Endothelial cell of umbilical vein (primary cell): ENCODE results near the gene SUCLG2. TPM values are rescaled to one million over a fixed set of nuclear protein-coding genes. Genes with fewer than 3 reads are reported as not detected.

Experiments used
- BruUV-seq: library from RNA; stranded (reverse); fragments of 400-500 nt; replicated peaks from 2 replicates; lab custom pipeline; 2021; lab: Mats Ljungman, UMichigan
- CTCF ChIA-PET: fragments of 300-600, 350-600 bp; sonication (Branson Sonifier 250); formaldehyde crosslinking; loops from one replicate; lab custom pipeline; 2021; ENCODE audit warnings: antibody characterized with exemption, inconsistent platforms; lab: Charles Lee
- POLR2A ChIA-PET: fragments of 300-600, 350-600 bp; sonication (Branson Sonifier 250); formaldehyde crosslinking; loops from one replicate; lab custom pipeline; 2021; ENCODE audit warnings: antibody characterized with exemption, inconsistent platforms; lab: Charles Lee
- DNase-seq: peaks from one replicate; pipeline ENCODE4 v3.0.0-alpha.2; 2011; ENCODE audit warnings: low read depth, low spot score
- FAIRE-seq: peaks from 2 replicates; lab custom pipeline; 2011; peaks lifted over from hg19 to GRCh38; lab: Jason Lieb, UNC
- H2AFZ ChIP-seq: 2 replicates; pipeline ENCODE4 v1.6.0; 2012; ENCODE audit warnings: low read depth, low read length, control low read depth, inconsistent platforms
- H3K27ac ChIP-seq: 2 replicates; pipeline ENCODE4 v1.5.1; 2011; ENCODE audit warnings: low read depth, mild to moderate bottlenecking, control low read depth, low read length, moderate library complexity; ENCODE audit not compliant: insufficient read depth
- H3K27me3 ChIP-seq, 2 experiments: 2 replicates each; pipeline versions ENCODE4 v1.6.0 to v1.6.1; 2011; ENCODE audit warnings: low read length in 2 of 2, mixed read lengths in 1 of 2; ENCODE audit not compliant: control insufficient read depth in 2 of 2, insufficient read depth in 2 of 2
- H3K36me3 ChIP-seq, 2 experiments: 2 replicates in 1 of 2; 3 replicates in 1 of 2; pipeline ENCODE4 v1.5.1; 2011; ENCODE audit warnings: low read length in 2 of 2, mild to moderate bottlenecking in 1 of 2, moderate library complexity in 1 of 2; ENCODE audit not compliant: control insufficient read depth in 2 of 2, insufficient read depth in 2 of 2; ENCODE audit errors: extremely low read depth in 1 of 2
- H3K4me1 ChIP-seq: 3 replicates; pipeline ENCODE4 v1.5.1; 2011; ENCODE audit warnings: mild to moderate bottlenecking, low read length; ENCODE audit not compliant: control insufficient read depth, insufficient read depth; ENCODE audit errors: extremely low read depth
- H3K4me2 ChIP-seq: 2 replicates; pipeline ENCODE4 v1.6.1; 2011; ENCODE audit warnings: low read length, control low read depth, mixed read lengths; ENCODE audit not compliant: insufficient read depth
- H3K4me3 ChIP-seq, 3 experiments: fragments of 200-600 bp in 1 of 3; sonication (generic), shearing (Covaris generic) in 1 of 3; replicated peaks in 1 of 3; 2 replicates each; pipeline ENCODE4 v1.5.1; 2011 to 2016; ENCODE audit warnings: control low read depth in 3 of 3, low read length in 3 of 3, mild to moderate bottlenecking in 2 of 3, inconsistent platforms in 1 of 3, low read depth in 1 of 3, moderate library complexity in 1 of 3; ENCODE audit not compliant: insufficient read depth in 1 of 3
- H3K79me2 ChIP-seq: 2 replicates; pipeline ENCODE4 v1.6.0; 2012; ENCODE audit warnings: low read length, inconsistent platforms; ENCODE audit not compliant: control insufficient read depth, insufficient read depth
- H3K9ac ChIP-seq: replicated peaks from 2 replicates; pipeline ENCODE3; 2011; ENCODE audit warnings: low read length, control low read depth; ENCODE audit not compliant: insufficient read depth; ENCODE audit errors: extremely low read depth
- H3K9me1 ChIP-seq: replicated peaks from 3 replicates; pipeline ENCODE4 v1.6.0; 2011; ENCODE audit warnings: mild to moderate bottlenecking, low read length; ENCODE audit not compliant: control insufficient read depth, insufficient read depth; ENCODE audit errors: extremely low read depth
- H3K9me3 ChIP-seq: replicated peaks from 2 replicates; pipeline ENCODE4 v1.5.1; 2012; ENCODE audit warnings: low read length, inconsistent platforms; ENCODE audit not compliant: control insufficient read depth, insufficient read depth
- H4K20me1 ChIP-seq: replicated peaks from 2 replicates; pipeline ENCODE3; 2011; ENCODE audit warnings: mild to moderate bottlenecking, low read length; ENCODE audit not compliant: control insufficient read depth, insufficient read depth; ENCODE audit errors: extremely low read depth
- CTCF ChIP-seq, 2 donors: IDR thresholded peaks; 1 replicate in 1 of 2; 2 replicates in 1 of 2; pipeline ENCODE4 v1.5.1; 2011; ENCODE audit warnings: low read length in 2 of 2, mild to moderate bottlenecking in 2 of 2, moderate library complexity in 2 of 2, control low read depth in 1 of 2, inconsistent platforms in 1 of 2, low read depth in 1 of 2; ENCODE audit not compliant: insufficient read depth in 1 of 2; ENCODE audit errors: extremely low read depth in 1 of 2
- EZH2 ChIP-seq: IDR thresholded peaks from 2 replicates; pipeline ENCODE4 v1.6.1; 2012; ENCODE audit warnings: borderline replicate concordance, low read depth, mild to moderate bottlenecking, moderate library complexity, low read length, inconsistent platforms; ENCODE audit not compliant: severe bottlenecking
- POLR2A ChIP-seq: IDR thresholded peaks from 2 replicates; pipeline ENCODE4 v1.6.1; 2012; ENCODE audit warnings: low read depth, mild to moderate bottlenecking, control low read depth, low read length
- dilution Hi-C: fragments of 300-500 bp; cut with MboI; formaldehyde crosslinking; loops from one replicate; pipeline ENCODE4 v1.15.0; 2019; ENCODE audit warnings: low sequenced_read_pairs; ENCODE audit not compliant: extremely low pct_ligation_motif_present
- intact Hi-C: fragments of 100-400 bp; cut with micrococcal nuclease; formaldehyde crosslinking; loops from one replicate; pipeline ENCODE4 v1.10.0; 2022
- polyA plus RNA-seq, 4 experiments: library from polyadenylated mRNA; depleted of rRNA in 3 of 4; stranded (reverse) in 3 of 4; unstranded in 1 of 4; fragments of >200 nt; gene quantifications; 2 replicates each; pipeline versions ENCODE4 v1.2.1 to v1.2.3, GENCODE V29; 2011 to 2012; ENCODE audit warnings: missing spikeins in 1 of 4
- total RNA-seq: library from RNA; stranded (reverse); gene quantifications from 2 replicates; pipeline ENCODE4 v1.2.3, GENCODE V29; 2021

The SUCLG2 gene
- total and polyA plus RNA-seq, 2 donors (not counting 3 experiments of a cell fraction or from before 2014, with no cell fraction given): 8.1 to 38.3 TPM

GRCh38 chr3:67654844-67655177 is 399 bp upstream of the SUCLG2 start:
- ChIA-PET POLR2A (no interaction called here), CTCF (interaction anchor here (1.0 to 1.1 kb wide), 2 partner anchors 9 to 273 kb away, joined by 3 read pairs; no protein-coding TSS in a partner anchor)
- H3K9me3 ChIP-seq: no peaks in the 10 kb centered on the region
- dilution Hi-C loops (no loop called here), intact Hi-C loops (loop anchor here (1.0 to 5.0 kb wide), 5 partner anchors 44 to 273 kb away; no protein-coding TSS in a partner anchor)
- H3K79me2 ChIP-seq: peaks cover 13% of the 10 kb centered on the region
- H2AFZ ChIP-seq: peak overlapping the region; percentile 91
- TSS peak; percentile 81 for BruUV-seq
- H3K9ac ChIP-seq: peak overlapping the region; percentile 89
- peak overlapping the region; percentile 49 to 90 (median 75) for H3K4me3 ChIP-seq
- peak overlapping the region; percentile 55 for H3K4me2 ChIP-seq
- H3K27me3 ChIP-seq: no peaks in the 10 kb centered on the region
- FAIRE-seq (no peak), DNase-seq (no peak)
- TF ChIP-seq CTCF (IDR thresholded peaks at IDR 0.05; ENCODE audit: extremely low read depth in 1 of 2, insufficient read depth in 1 of 2, low read depth in 1 of 2, low read length in 2 of 2): no peak
- no peaks in the 10 kb centered on the region for H3K9me1 ChIP-seq
- peaks cover 9% of the 10 kb centered on the region for H3K4me1 ChIP-seq
- H3K36me3 ChIP-seq: no peaks in the 10 kb centered on the region
- peak overlapping the region; percentile 60 for H3K27ac ChIP-seq
- no peaks in the 10 kb centered on the region for H4K20me1 ChIP-seq

GRCh38 chr3:67653425-67654098 is 850 bp downstream of the SUCLG2 start:
- Histone ChIP-seq H3K4me2 (peak overlapping the region; percentile 99), H3K9me1 (no peaks in the 10 kb centered on the region), H3K9me3 (no peaks in the 10 kb centered on the region), H3K36me3 (no peaks in the 10 kb centered on the region), H3K27me3 (no peaks in the 10 kb centered on the region), H3K27ac (peak overlapping the region; percentile 60), H4K20me1 (no peaks in the 10 kb centered on the region), H3K4me1 (peaks cover 9% of the 10 kb centered on the region), H3K4me3 (peak overlapping the region; percentile 49 to 90 (median 75)), H3K9ac (peak overlapping the region; percentile 89), H2AFZ (peak overlapping the region; percentile 91), H3K79me2 (peaks cover 13% of the 10 kb centered on the region)
- intact Hi-C loops: loop anchor here (1.0 to 5.0 kb wide), 5 partner anchors 43 to 271 kb away; no protein-coding TSS in a partner anchor
- POLR2A ChIA-PET: no interaction called here
- CTCF ChIA-PET: interaction anchor here (1.0 to 1.7 kb wide), 4 partner anchors 15 to 272 kb away, joined by 3 to 5 read pairs (median 3); no protein-coding TSS in a partner anchor
- TF ChIP-seq POLR2A: no peak
- TF ChIP-seq CTCF (IDR thresholded peaks at IDR 0.05; ENCODE audit: extremely low read depth in 1 of 2, insufficient read depth in 1 of 2, low read depth in 1 of 2, low read length in 2 of 2): no peak
- no peak for TF ChIP-seq EZH2
- dilution Hi-C loops: no loop called here
- DNase-seq (no peak), FAIRE-seq (peak; percentile 80)
- BruUV-seq: no TSS peak
